Tibial nerve (tissue), 4 donors: ENCODE measurements around the gene WIPF1. TPM values are rescaled to one million over a fixed set of nuclear protein-coding genes. Genes with fewer than 3 reads are reported as not detected.

Experiments
- DNase-seq, 2 donors: peaks; one replicate each; pipeline ENCODE4 v3.0.0-alpha.2; 2019; ENCODE audit warnings: low spot score in 2 of 2
- H3K27ac ChIP-seq, 4 donors: fragments of 200-600 bp; sonication (generic) in 3 of 4; one replicate each; pipeline ENCODE4 v1.5.1; 2017 to 2019; ENCODE audit warnings: mild to moderate bottlenecking in 1 of 4
- H3K27me3 ChIP-seq, 2 donors: fragments of 200-600 bp; sonication (generic) in 1 of 2; one replicate each; pipeline versions ENCODE4 v1.5.1 to v1.6.0; 2017 to 2019
- H3K36me3 ChIP-seq, 3 donors: fragments of 200-600 bp; sonication (generic); one replicate each; pipeline ENCODE4 v1.5.1; 2018 to 2019
- H3K4me1 ChIP-seq, 4 donors: fragments of 200-600 bp; sonication (generic) in 3 of 4; one replicate each; pipeline ENCODE4 v1.5.1; 2017 to 2019
- H3K4me3 ChIP-seq, 4 donors: fragments of 200-600 bp; sonication (generic) in 3 of 4; one replicate each; pipeline ENCODE4 v1.5.1; 2017 to 2019; ENCODE audit warnings: mild to moderate bottlenecking in 1 of 4, moderate library complexity in 1 of 4
- H3K9me3 ChIP-seq, 4 donors: fragments of 200-600 bp; sonication (generic) in 3 of 4; one replicate each; pipeline ENCODE4 v1.5.1; 2017 to 2019
- EP300 ChIP-seq, 2 donors: sonication (generic); formaldehyde crosslinking; IDR thresholded peaks; one replicate each; pipeline ENCODE4 v1.6.1; 2017; ENCODE audit warnings: antibody characterized with exemption in 2 of 2, mild to moderate bottlenecking in 1 of 2
- POLR2A ChIP-seq, 2 donors: fragments of 450-650 bp; IDR thresholded peaks; one replicate each; pipeline ENCODE4 v1.6.1; 2017; ENCODE audit warnings: antibody characterized with exemption in 2 of 2, mild to moderate bottlenecking in 2 of 2, moderate library complexity in 2 of 2
- WGBS, 2 donors: methylation state at CpG; one replicate each; pipeline ENCODE4 v1.1.5; 2018; 5-methylcytosine and 5-hydroxymethylcytosine counted together
- total RNA-seq, 4 donors: library from RNA; depleted of rRNA; stranded (reverse); fragments of >200 nt; gene quantifications; one replicate each; pipeline ENCODE4 v1.1.0, GENCODE V29; 2016
- TF ChIP-seq, protein P1 (sequence below), 5 experiments: fragments of 200-600 bp in 3 of 5; fragments of 450-650 bp in 2 of 5; sonication (generic) in 3 of 5; IDR thresholded peaks; one replicate each; pipeline ENCODE4 v1.5.1; 2016 to 2019; ENCODE audit warnings: antibody characterized with exemption in 5 of 5, mild to moderate bottlenecking in 3 of 5, moderate library complexity in 2 of 5

WIPF1 gene
- total RNA-seq, 4 donors from 2014 or later, result 43.2 to 63.8 (median 52.9) TPM

DNA sequence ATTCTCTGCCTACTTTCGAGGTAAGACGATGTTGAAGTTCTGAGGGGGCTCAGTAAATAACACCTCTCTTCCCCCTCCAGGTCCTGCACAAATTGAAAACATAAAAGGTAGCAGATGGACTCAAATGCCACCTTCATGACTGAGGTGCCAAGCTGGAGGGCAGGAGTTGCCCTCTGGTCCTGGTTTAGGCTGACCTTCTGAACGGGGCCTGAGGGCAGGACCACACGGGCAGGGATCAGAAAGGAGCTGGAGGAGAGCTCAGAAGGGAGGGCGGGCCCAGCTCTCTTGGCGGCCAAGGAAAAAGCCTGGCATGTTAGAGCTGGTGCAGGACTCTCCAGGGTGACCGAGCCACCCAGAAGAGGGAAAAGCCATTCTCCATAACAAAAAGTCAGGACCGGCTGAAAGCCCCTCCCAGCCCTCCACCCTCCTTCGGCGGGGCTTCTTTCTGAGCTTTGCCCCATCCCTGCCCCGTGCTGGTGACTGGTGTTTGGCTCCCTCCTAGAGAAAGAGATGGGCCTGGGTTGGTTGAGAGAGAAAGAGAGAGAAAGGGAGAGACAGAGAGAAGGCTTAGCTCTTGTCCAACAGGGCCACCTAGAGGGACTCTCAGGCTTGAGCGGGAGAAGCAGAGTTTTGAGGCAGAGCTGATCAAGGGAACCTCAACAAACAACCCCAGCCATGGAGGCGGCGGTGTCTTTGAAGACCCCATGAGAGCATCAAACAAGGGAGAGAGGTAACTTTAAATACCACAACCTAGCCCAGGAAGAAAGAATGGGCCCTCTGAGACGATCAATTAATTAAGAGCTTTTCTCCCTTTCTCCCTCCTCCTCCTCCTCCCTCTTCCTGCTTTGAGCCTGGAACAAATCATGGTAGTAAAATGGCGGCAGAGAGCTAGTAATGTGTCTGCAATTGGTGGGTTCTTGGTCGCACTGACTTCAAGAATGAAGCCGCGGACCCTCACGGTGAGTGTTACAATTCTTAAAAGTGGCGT is 50.8 kb downstream of the WIPF1 start:
- 58 to 70% methylated on average over 21 of the region's 21 CpGs for WGBS, 2 donors
- H3K27me3 ChIP-seq, result no peaks in the 10 kb centered on the region
- peak overlapping the region in 1 of 4 donors; percentile 43 for H3K27ac ChIP-seq
- peak in 1 of 2 donors; percentile 16 for DNase-seq
- no peak for TF ChIP-seq POLR2A (IDR thresholded peaks at IDR 0.05)
- TF ChIP-seq EP300 (IDR thresholded peaks at IDR 0.05), result no peak
- TF ChIP-seq, protein P1, sequence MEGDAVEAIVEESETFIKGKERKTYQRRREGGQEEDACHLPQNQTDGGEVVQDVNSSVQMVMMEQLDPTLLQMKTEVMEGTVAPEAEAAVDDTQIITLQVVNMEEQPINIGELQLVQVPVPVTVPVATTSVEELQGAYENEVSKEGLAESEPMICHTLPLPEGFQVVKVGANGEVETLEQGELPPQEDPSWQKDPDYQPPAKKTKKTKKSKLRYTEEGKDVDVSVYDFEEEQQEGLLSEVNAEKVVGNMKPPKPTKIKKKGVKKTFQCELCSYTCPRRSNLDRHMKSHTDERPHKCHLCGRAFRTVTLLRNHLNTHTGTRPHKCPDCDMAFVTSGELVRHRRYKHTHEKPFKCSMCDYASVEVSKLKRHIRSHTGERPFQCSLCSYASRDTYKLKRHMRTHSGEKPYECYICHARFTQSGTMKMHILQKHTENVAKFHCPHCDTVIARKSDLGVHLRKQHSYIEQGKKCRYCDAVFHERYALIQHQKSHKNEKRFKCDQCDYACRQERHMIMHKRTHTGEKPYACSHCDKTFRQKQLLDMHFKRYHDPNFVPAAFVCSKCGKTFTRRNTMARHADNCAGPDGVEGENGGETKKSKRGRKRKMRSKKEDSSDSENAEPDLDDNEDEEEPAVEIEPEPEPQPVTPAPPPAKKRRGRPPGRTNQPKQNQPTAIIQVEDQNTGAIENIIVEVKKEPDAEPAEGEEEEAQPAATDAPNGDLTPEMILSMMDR (IDR thresholded peaks at IDR 0.05), result peak in 4 of 5 experiments; percentile 25 to 49 (median 37)
- H3K4me1 ChIP-seq, result peaks cover 0 to 16% (median 12%) of the 10 kb centered on the region in 4 donors
- H3K9me3 ChIP-seq, result no peaks in the 10 kb centered on the region
- H3K36me3 ChIP-seq, result no peaks in the 10 kb centered on the region
- H3K4me3 ChIP-seq, result no peak overlapping the region

DNA sequence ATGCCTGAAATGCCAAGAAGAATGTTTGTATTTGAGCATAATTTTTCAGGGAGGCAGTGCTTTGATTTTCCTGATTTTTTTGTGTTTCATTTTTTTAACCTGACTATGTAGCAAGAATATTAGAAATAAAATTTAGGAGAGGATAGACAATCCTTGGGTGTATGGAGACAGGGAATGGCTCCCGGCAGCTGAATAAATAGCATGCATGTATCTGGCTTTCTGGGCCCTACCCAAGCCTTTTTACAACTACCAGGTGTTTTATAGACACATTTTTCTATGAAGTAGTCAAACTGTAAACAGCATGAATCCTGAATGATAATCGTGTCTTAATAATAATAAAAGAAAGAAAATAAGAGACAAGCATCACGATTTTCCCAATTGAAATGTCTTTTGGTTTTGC is 52.4 kb downstream of the WIPF1 start:
- 68 to 80% methylated on average over 3 of the region's 3 CpGs for WGBS, 2 donors
- no peak overlapping the region for H3K4me3 ChIP-seq
- peaks cover 0 to 16% (median 12%) of the 10 kb centered on the region in 4 donors for H3K4me1 ChIP-seq
- no peak for DNase-seq
- TF ChIP-seq EP300 (IDR thresholded peaks at IDR 0.05) (no peak), POLR2A (IDR thresholded peaks at IDR 0.05) (no peak)
- TF ChIP-seq, protein P1 (IDR thresholded peaks at IDR 0.05), result no peak
- no peaks in the 10 kb centered on the region for H3K36me3 ChIP-seq
- H3K27ac ChIP-seq, result peak overlapping the region in 2 of 4 donors; percentile 52 to 84
- H3K27me3 ChIP-seq, result no peaks in the 10 kb centered on the region
- no peaks in the 10 kb centered on the region for H3K9me3 ChIP-seq

DNA sequence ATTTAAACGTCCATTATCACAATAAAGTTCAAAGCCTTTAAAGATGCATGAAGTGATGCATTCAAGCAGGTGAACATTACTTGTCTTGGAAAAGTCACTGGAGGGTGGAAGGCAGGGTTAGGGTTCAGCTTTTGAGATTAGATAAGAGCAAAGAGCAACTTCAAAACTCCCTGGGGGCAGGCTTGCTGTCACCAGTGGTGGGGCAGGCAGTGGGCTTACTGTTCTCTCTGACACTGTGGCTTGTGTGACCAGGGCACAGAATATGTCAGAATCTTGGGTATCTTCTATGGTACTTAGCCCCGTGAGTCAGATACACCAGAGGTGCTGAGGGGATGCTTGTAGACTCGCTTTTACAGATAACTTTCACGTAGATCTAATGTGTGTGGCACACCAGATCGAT is 52.8 kb downstream of the WIPF1 start:
- no peak for DNase-seq
- Histone ChIP-seq H3K4me3 (no peak overlapping the region), H3K4me1 (peaks cover 0 to 16% (median 12%) of the 10 kb centered on the region in 4 donors), H3K27me3 (no peaks in the 10 kb centered on the region), H3K27ac (peak overlapping the region in 2 of 4 donors; percentile 52 to 84), H3K36me3 (no peaks in the 10 kb centered on the region), H3K9me3 (no peaks in the 10 kb centered on the region)
- WGBS, 2 donors, result 76 to 82% methylated on average over 5 of the region's 5 CpGs
- no peak for TF ChIP-seq POLR2A (IDR thresholded peaks at IDR 0.05)
- TF ChIP-seq EP300 (IDR thresholded peaks at IDR 0.05), result no peak

DNA sequence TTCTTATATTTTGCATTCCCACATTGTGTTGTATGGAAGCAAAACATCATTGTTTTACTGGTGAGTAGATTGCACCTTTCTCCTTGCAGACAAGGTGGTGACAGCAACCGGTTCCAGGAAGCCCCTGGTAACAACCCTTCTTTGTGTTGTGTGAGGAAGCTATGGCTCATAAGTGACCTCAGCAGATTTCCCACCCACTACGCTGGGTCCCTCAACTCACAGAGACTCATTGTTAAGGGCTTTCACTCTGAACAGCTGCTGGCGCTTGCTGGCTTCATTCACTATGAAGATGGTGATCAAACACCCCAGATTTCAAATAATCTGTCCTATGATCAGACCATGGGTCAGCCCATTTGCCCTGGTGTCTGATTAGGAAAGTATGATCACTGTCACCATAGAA is 53.4 kb downstream of the WIPF1 start:
- WGBS, 2 donors, result 29 to 35% methylated on average over 3 of the region's 3 CpGs
- Histone ChIP-seq H3K9me3 (no peaks in the 10 kb centered on the region), H3K36me3 (no peaks in the 10 kb centered on the region), H3K4me1 (peaks cover 0 to 16% (median 12%) of the 10 kb centered on the region in 4 donors), H3K27me3 (no peaks in the 10 kb centered on the region), H3K4me3 (no peak overlapping the region), H3K27ac (peak overlapping the region in 3 of 4 donors; percentile 8 to 84 (median 52))
- no peak for DNase-seq
- TF ChIP-seq EP300 (IDR thresholded peaks at IDR 0.05), result peak in 1 of 2 donors; percentile 43
- TF ChIP-seq, protein P1 (IDR thresholded peaks at IDR 0.05), result no peak

DNA sequence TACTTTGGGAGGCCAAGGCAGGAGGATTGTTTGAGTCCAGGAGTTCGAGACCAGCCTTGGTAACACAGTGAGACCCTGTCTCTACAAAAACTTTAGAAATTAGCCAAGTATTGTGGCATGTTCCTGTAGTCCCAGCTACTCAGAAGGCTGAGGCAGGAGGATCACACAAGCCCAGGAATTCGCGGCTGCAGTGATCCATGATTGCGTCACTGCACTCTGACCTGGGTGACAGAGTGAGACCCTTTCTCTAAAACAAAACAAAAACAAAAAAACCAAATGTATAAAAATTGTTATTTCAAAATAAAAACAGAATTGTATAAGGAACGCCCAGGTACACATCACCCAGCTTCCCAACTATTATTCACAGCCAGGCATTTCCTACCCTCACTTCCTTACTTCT is 56.7 kb downstream of the WIPF1 start:
- no peak overlapping the region for H3K4me3 ChIP-seq
- DNase-seq, result no peak
- no peaks in the 10 kb centered on the region for H3K9me3 ChIP-seq
- H3K27me3 ChIP-seq, result no peaks in the 10 kb centered on the region
- no peaks in the 10 kb centered on the region for H3K36me3 ChIP-seq
- H3K27ac ChIP-seq, result no peak overlapping the region
- H3K4me1 ChIP-seq, result peaks cover 0 to 19% (median 11%) of the 10 kb centered on the region in 4 donors
- 89% methylated on average over 5 of the region's 5 CpGs for WGBS, 2 donors
- TF ChIP-seq EP300 (IDR thresholded peaks at IDR 0.05), result no peak
- TF ChIP-seq, protein P1 (IDR thresholded peaks at IDR 0.05), result no peak
- TF ChIP-seq POLR2A (IDR thresholded peaks at IDR 0.05), result no peak
